GM12878 (cell line): ENCODE data around the gene TRAF3.

Experiments used
- BRCA1 ChIP-seq: IDR thresholded peaks from 2 replicates; pipeline ENCODE4 v1.6.1; 2011; ENCODE audit warnings: low read depth, low read length, improper control_type of control experiment
- CBX5 ChIP-seq: sonication (generic); IDR thresholded peaks from 2 replicates; pipeline ENCODE4 v1.6.1; 2016; ENCODE audit warnings: low read depth, moderate library complexity, mild to moderate bottlenecking, inconsistent platforms
- EGR1 ChIP-seq, 2 experiments: IDR thresholded peaks; 1 replicate in 1 of 2; 2 replicates in 1 of 2; pipeline ENCODE4 v1.6.1; 2011 to 2012; ENCODE audit warnings: low read depth in 2 of 2, low read length in 2 of 2, borderline replicate concordance in 1 of 2, mild to moderate bottlenecking in 1 of 2, moderate library complexity in 1 of 2
- MTA2 ChIP-seq: fragments of 450-650 bp; IDR thresholded peaks from 2 replicates; pipeline ENCODE4 v1.6.1; 2016; ENCODE audit warnings: low read depth, mild to moderate bottlenecking, moderate library complexity
- NFIC ChIP-seq: IDR thresholded peaks from 2 replicates; pipeline ENCODE4 v1.6.1; 2012; ENCODE audit warnings: low read depth, mild to moderate bottlenecking, inconsistent platforms, low read length, moderate library complexity
- POLR2A ChIP-seq: IDR thresholded peaks from 2 replicates; pipeline ENCODE4 v1.6.1; 2011; ENCODE audit warnings: low read depth, mild to moderate bottlenecking, low read length
- STAT1 ChIP-seq: fragments of 450-650 bp; conservative IDR thresholded peaks from 2 replicates; pipeline ENCODE4 v1.6.1; 2014; ENCODE audit warnings: antibody characterized with exemption, mild to moderate bottlenecking
- TBL1XR1 ChIP-seq: IDR thresholded peaks from 2 replicates; pipeline ENCODE4 v1.6.1; 2012; ENCODE audit warnings: low read depth, low read length, improper control_type of control experiment
- TF ChIP-seq, protein P1 (sequence below), 3 experiments: IDR thresholded peaks in 2 of 3; conservative IDR thresholded peaks in 1 of 3; 2 replicates each; pipeline ENCODE4 v1.5.1; 2011; ENCODE audit warnings: low read depth in 3 of 3, low read length in 3 of 3, mild to moderate bottlenecking in 3 of 3, control low read depth in 2 of 3, moderate library complexity in 2 of 3, inconsistent platforms in 1 of 3, mixed read lengths in 1 of 3; ENCODE audit not compliant: control insufficient read depth in 2 of 3, insufficient read depth in 1 of 3; ENCODE audit errors: extremely low read depth in 1 of 3
- TF ChIP-seq, protein P2 (sequence below): fragments of 450-650 bp; IDR thresholded peaks from 2 replicates; pipeline ENCODE4 v1.6.1; 2017; ENCODE audit warnings: antibody characterized with exemption, mild to moderate bottlenecking, moderate library complexity

DNA sequence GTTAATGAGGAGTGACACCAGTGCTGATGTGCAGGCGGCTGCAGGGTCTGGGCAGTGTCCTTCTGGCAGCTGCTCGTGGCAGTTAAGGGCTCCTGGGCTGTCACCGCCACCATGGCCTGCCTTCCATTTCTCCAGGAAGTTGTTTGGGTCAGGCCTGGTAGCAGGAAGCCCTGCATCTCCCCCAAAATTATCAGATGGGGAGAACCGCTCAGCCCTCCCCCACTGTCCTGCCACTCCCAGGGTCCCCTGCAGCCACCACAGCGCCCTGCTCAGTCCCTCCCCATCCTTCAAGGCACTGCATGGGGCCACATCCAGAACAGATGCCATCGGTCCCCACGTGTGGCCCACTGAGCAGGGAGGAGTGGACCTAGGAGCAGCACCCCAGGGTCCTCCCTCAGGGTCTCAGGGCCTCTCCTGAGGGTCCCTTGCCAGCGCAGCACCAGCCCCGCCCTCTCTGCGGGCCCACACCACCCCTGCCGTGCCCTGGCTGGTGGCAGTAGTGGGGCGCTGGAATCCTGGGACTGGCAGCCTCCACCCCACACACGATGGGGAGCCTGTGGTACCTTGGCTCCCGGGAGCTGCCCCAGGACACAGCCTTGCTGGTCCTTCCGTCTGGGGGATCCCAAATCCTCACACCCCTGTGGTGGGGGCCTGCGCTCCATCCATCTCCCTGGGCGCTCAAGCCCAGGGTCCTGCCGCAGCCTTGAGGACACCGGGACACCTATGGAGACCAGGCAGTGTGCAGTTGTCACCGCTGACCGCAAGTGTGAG, 134.9 kb downstream of the TRAF3 start:
- TF ChIP-seq POLR2A (peak; percentile 68), MTA2 (no peak), STAT1 (no peak), CBX5 (no peak), TBL1XR1 (no peak), BRCA1 (no peak), EGR1 (IDR thresholded peaks at IDR 0.05; ENCODE audit: borderline replicate concordance in 1 of 2, low read depth in 2 of 2, low read length in 2 of 2) (no peak), NFIC (no peak)
- TF ChIP-seq, protein P1, sequence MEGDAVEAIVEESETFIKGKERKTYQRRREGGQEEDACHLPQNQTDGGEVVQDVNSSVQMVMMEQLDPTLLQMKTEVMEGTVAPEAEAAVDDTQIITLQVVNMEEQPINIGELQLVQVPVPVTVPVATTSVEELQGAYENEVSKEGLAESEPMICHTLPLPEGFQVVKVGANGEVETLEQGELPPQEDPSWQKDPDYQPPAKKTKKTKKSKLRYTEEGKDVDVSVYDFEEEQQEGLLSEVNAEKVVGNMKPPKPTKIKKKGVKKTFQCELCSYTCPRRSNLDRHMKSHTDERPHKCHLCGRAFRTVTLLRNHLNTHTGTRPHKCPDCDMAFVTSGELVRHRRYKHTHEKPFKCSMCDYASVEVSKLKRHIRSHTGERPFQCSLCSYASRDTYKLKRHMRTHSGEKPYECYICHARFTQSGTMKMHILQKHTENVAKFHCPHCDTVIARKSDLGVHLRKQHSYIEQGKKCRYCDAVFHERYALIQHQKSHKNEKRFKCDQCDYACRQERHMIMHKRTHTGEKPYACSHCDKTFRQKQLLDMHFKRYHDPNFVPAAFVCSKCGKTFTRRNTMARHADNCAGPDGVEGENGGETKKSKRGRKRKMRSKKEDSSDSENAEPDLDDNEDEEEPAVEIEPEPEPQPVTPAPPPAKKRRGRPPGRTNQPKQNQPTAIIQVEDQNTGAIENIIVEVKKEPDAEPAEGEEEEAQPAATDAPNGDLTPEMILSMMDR (IDR thresholded peaks at IDR 0.05 in 2 of 3, conservative IDR thresholded peaks at IDR 0.05 in 1 of 3; ENCODE audit: control insufficient read depth in 2 of 3, extremely low read depth in 1 of 3, insufficient read depth in 1 of 3, low read depth in 3 of 3, low read length in 3 of 3), result no peak
- TF ChIP-seq, protein P2, sequence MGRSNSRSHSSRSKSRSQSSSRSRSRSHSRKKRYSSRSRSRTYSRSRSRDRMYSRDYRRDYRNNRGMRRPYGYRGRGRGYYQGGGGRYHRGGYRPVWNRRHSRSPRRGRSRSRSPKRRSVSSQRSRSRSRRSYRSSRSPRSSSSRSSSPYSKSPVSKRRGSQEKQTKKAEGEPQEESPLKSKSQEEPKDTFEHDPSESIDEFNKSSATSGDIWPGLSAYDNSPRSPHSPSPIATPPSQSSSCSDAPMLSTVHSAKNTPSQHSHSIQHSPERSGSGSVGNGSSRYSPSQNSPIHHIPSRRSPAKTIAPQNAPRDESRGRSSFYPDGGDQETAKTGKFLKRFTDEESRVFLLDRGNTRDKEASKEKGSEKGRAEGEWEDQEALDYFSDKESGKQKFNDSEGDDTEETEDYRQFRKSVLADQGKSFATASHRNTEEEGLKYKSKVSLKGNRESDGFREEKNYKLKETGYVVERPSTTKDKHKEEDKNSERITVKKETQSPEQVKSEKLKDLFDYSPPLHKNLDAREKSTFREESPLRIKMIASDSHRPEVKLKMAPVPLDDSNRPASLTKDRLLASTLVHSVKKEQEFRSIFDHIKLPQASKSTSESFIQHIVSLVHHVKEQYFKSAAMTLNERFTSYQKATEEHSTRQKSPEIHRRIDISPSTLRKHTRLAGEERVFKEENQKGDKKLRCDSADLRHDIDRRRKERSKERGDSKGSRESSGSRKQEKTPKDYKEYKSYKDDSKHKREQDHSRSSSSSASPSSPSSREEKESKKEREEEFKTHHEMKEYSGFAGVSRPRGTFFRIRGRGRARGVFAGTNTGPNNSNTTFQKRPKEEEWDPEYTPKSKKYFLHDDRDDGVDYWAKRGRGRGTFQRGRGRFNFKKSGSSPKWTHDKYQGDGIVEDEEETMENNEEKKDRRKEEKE, result no peak
